NCI-H1092 (cell line): Measurements from ENCODE around the gene DGKG.

Source experiments
- DNase-seq: peaks from one replicate; lab custom pipeline; 2025; lab: John Stamatoyannopoulos, UW

The DGKG gene

GRCh38 chr3:186210852-186211500, 151.1 kb downstream of the DGKG start:
- no peak for DNase-seq

- DNase-seq: peak; percentile 56
These were observed 152.0 kb downstream of the DGKG start for GRCh38 chr3:186209810-186210752.

- DNase-seq: no peak
These were observed 153.6 kb downstream of the DGKG start for GRCh38 chr3:186208296-186208989.

DNA sequence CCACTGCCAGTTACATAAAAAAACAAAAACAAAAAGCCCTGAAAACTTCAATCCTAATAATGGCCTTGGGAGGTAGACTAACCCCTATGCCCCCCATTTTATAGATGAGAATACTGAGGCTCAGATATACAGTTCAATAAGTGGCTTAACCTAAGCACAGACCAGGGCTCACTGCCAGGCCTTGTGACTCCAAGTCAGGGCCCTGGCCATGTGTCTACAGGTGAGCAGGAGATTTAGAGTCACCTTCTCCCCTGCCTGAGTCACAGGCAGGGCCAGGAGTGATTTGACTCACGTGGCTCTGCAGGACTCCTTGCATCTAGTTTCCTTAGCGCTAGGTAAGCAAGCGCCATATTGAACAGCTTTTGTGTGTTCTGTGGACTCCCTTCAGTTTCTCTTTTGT, 154.5 kb downstream of the DGKG start:
- DNase-seq: no peak

- no peak for DNase-seq
These were observed 161.3 kb downstream of the DGKG start for GRCh38 chr3:186200726-186201125.

DNA sequence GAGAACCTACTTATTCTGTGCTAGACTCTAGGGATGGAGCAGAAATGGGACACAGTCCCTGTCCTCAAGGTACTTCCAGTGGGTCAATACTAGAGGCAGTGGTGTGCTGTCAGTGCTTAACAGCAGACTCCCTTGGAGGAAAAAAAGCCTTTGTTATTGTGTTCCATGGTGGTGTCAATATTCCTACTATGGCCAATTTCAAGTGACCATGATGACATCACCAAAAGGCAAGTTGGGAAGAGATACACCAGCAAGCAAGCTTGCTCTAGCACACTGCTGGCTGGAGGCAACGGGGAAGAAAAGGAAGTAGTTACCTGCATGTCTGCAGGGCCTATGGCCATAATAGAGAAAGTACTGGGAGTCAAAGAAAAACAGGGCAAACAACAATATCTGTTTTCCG, 163.6 kb downstream of the DGKG start:
- DNase-seq: no peak

- no peak for DNase-seq
These were observed 167.6 kb downstream of the DGKG start for GRCh38 chr3:186194451-186194811.

DNA sequence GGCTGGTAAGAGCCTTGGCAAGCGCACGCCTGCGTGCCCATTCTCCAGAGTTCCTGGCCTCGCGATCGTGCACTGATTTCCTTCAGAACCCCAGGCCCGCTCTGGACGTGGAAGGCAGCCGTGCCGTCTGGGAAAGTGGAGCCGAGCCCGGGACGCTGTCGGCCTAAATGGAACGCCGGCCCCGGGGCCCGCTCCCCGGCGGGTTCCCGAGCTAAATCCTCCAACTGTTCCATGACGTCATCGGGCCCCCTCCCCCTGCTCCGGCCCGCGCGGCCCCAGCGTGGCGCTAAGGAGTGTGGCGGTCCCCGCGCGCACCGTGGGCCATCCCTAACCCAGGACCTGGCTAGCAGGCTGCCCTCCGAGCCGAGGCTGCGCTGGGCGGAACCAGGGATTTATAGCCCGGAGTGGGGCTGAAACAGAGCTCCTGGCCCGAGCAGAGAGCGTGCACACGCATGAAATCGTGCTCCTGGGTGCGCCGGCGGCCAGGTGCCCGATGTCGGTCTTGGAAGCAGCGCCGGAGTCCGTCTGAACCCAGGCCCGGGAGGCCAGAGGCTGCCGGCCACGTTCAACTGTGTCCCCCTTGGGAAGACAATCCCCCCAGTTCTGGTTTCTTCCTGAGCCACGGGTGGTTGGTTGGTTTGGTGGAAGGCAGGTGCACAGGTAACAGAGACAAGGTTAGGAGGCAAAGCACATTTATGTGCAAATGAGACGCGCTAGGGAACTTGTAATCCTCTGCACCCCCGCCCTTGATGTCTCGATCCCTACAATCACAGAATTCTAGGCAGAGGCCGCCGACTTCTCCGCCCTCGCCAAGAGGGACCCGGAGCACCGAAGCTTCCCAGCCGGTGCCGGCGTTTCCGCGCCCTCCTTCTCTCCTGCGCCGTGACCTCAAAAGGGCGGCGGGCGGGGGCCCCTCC, 168.2 kb downstream of the DGKG start:
- no peak for DNase-seq

- DNase-seq: no peak
These were observed 169.2 kb downstream of the DGKG start for GRCh38 chr3:186192823-186193222.

DNA sequence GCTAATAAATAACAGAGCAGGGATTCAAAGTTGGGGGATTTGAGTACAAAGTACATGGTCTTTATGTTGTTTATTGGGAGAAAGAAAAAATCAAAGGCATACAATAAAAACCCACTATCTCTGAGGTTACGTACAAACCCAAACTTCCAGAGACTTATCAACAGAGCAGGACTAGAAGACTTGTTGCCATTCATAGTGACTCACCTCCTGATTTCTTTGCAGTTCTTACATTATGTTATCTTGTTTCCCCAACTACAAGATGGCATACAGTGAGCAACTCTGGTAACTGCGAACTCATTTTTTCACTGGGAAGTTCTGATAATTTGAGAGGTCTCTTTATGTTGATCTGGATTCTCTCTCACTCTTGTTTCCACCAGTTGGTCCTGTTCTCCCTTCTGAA, 172.5 kb downstream of the DGKG start:
- DNase-seq: no peak

DNA sequence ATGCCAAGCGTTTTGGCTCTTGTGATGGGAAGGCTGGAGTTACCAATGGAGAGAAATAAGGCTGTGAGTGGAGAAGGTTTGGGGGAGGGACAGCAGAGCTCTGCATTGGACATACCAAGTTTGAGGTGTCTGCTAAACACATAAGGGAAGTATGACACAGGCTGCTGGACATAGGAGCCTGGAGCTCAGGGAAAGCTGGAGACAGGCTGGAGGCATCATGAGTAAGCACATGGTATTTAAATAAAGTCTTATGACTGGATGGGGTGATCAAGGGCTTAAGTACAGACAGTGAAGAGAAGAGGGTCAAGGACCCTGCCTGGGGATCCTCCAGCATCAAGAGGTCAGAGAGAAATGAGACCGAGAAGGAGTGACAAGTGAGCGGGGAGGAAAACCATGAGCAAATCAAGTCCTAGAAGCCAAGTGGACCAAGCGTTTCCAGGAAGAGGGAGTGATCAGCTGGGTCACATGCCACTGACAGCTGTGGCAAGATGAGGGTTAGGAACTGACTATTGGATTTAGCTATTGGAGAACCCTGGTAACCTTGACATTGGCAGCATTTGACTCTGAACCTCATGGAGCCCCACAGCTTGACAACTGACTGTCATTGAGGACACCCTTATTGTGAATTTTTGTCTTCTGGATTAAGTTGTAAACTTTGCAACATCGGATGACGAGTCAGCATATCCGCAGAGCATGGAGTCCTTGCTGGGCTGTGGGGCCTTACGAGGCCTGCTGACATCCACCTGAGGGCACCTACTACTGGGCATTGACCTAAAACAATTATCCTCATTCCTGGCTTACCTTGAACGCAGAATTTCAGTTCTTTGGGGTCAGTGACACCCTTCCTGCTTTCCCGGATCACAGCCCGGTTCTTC, 174.4 kb downstream of the DGKG start:
- no peak for DNase-seq

DNA sequence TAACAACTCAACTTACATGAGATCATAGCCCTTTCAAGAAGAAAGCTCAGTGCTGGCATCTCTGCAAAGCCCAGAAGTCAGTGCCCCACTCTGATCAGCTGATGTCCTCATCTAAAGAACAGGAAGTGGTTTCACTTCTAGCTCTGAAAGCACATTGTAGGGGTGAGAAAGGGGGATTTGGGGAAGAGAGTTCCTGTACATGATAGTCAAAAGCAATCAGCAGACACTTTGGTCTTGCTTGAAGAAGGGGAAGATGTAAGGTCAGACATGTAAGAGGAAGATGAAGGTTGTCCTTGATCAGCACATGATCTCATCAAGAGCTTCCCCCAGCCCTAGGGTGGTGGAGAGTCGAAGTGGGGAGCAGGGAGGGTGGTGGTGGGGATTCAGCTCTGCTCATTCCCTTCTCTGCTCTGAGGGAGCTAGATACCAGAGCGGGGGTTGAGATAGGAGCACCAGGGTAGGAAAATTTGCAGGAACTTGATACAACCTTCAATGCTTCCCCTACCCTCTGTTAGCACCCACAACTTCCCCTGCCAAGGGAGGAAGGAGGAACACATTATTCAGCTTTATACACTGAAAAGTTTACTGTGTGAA, 176.7 kb downstream of the DGKG start:
- DNase-seq: no peak

DNA sequence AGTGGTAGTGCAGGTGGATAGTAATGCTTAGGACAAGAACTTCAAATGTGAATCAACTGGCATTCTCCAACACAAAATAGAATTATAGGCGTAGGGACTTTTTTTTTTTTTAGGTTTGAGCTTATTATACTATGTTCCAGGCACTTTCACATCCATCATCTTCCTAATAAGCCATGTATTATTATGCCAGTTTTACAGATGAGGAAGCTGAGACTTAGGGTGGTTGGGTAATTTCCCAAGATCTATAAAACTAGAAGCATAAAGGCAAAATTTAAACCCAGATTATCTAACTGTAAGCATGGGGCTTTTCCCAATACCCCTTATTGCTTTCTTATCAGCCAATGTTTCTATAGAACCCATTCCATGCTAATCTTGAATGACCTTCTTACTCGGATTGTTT, 178.0 kb downstream of the DGKG start:
- DNase-seq: no peak

DNA sequence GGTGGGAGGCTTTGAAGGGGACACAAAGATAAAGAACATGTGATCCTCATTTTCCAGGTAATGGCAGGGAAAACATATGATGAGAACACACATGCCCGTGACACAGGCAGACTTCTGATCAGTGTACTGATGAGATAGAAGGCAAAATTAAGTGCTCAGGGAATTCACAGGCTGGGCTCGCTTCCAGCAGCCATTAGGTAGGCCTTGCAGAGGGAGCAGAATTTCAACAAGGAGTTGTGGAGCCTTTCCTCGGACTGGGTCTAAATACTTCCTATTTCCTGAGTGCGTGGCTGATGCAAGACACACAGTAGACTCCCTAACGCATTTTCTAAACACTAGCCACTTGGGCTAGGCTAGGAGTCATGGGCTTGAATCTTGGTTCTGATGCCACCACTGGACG, 179.2 kb downstream of the DGKG start:
- peak; percentile 63 for DNase-seq

DNA sequence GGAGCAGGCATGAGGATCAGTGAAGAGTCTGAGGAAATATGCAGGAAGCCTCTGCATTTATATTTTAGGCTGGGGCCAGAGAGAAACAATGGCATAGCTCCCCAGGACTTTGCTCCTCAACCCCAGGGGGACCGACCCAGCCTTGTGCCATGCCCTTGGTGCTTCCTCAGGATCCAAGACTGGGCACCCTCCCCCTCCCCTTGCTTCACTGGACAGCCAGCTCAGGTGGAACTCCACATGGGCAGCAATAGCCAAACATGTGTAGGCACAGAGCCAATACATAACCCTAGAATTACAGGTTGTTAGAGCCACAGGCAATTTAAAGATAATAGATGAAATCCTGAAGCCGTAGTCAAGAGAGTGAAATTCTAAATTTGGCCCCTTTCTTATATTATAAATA, 180.1 kb downstream of the DGKG start:
- DNase-seq: no peak

- DNase-seq: no peak
These were observed 181.0 kb downstream of the DGKG start for GRCh38 chr3:186180891-186181481.

DNA sequence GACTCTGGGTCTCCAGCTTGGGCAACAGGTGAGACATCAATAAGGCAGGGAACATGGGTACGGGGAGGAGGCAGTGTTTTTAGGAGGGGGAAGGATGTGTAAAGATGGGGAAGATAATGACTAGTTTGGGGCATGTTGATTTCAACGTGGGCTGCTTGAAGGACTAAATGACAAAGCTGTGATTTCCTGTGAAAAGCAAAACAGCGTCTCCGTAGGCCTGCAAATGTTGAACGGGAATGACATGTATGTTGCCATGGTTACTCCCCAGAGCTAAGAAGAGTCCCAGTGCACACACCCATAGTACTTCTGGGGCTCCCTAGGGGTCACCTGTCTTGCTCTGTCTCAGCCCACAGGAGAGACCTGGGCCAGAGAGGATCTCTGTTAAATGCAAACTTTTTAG, 181.9 kb downstream of the DGKG start:
- no peak for DNase-seq

GRCh38 chr3:186178412-186178811, 183.6 kb downstream of the DGKG start:
- DNase-seq: no peak

DNA sequence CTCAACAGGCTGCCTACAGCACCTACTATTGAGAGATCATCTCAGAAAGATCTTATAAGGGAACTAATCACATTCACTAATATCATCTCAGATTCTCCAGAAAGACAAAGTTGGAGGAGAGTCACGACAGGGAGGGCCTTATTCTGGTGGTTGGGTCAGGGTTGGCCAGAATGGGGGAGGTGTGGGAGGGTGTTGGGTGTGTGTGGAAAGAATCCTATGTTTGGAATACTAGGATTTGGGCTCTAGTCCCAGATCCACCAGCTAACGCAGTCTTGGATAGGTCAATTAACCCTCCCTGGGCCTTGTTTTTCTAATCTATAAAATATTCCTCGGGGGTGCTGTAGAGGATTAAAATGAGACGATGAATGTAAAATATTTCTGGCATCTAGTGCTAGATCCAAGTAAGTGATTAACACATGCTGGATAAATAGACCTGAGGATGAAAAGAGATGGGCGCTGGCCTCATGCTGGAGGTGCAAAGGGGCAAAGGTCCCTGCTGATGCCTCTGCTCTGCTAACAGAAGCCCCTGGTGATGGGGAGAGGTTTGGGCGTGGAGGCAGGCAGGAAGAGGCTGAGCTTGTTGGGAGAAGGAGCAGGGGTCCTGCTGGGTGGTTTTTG, 185.6 kb downstream of the DGKG start:
- DNase-seq: no peak
